GM23338 (cell line): ENCODE results near the gene C3orf22. TPM values are rescaled to one million over a fixed set of nuclear protein-coding genes. Genes with fewer than 3 reads are reported as not detected.

Source experiments
- ATAC-seq: fragments of 200-7000 bp; cut with Tn5 transposase; 3 replicates; pipeline ENCODE4 v1.9.1; 2020
- DNase-seq: peaks from one replicate; pipeline ENCODE4 v3.0.0-alpha.2; 2015; ENCODE audit warnings: low spot score
- H2AFZ ChIP-seq: fragments of 200-600 bp; sonication (generic); 2 replicates; pipeline ENCODE4 v1.8.0; 2016; ENCODE audit warnings: antibody characterized with exemption, mild to moderate bottlenecking, moderate library complexity
- H3F3A ChIP-seq: fragments of 200-600 bp; sonication (generic); replicated peaks from 2 replicates; pipeline ENCODE4 v1.8.0; 2017; ENCODE audit warnings: antibody characterized with exemption, mixed run types, low read depth
- H3K27ac ChIP-seq: fragments of 200-600 bp; sonication (generic); 2 replicates; pipeline ENCODE4 v1.6.1; 2016; ENCODE audit warnings: low read depth
- H3K27me3 ChIP-seq: fragments of 200-600 bp; sonication (generic); 2 replicates; pipeline ENCODE4 v1.8.0; 2016; ENCODE audit warnings: mild to moderate bottlenecking, mixed run types, moderate library complexity; ENCODE audit not compliant: insufficient read depth
- H3K36me3 ChIP-seq: fragments of 200-600 bp; sonication (generic); 2 replicates; pipeline ENCODE4 v1.8.0; 2016; ENCODE audit warnings: mild to moderate bottlenecking; ENCODE audit not compliant: insufficient read depth
- H3K4me1 ChIP-seq: fragments of 200-600 bp; sonication (generic); 2 replicates; pipeline ENCODE4 v1.8.0; 2016; ENCODE audit warnings: mild to moderate bottlenecking, moderate library complexity; ENCODE audit not compliant: insufficient read depth
- H3K4me2 ChIP-seq: fragments of 200-600 bp; sonication (generic); 2 replicates; pipeline ENCODE4 v1.7.1; 2017; ENCODE audit warnings: mixed run types
- H3K4me3 ChIP-seq: fragments of 200-600 bp; sonication (generic); 2 replicates; pipeline ENCODE4 v1.6.1; 2016; ENCODE audit warnings: mixed run types
- H3K79me2 ChIP-seq: fragments of 200-600 bp; sonication (generic); replicated peaks from 2 replicates; pipeline ENCODE4 v1.8.0; 2017; ENCODE audit warnings: mild to moderate bottlenecking; ENCODE audit not compliant: insufficient read depth
- H3K9me2 ChIP-seq: fragments of 200-600 bp; sonication (generic); 2 replicates; pipeline ENCODE4 v1.8.0; 2017; ENCODE audit not compliant: insufficient read depth
- H4K20me1 ChIP-seq: fragments of 200-600 bp; sonication (generic); replicated peaks from 2 replicates; pipeline ENCODE4 v1.8.0; 2017; ENCODE audit warnings: mild to moderate bottlenecking; ENCODE audit not compliant: insufficient read depth
- H3K27ac Mint-ChIP-seq: 2 replicates; pipeline ENCODE4 v1.8.0; 2020; ENCODE audit warnings: inconsistent platforms, mild to moderate bottlenecking, moderate library complexity, mixed read lengths
- H3K27me3 Mint-ChIP-seq: 3 replicates; pipeline ENCODE4 v1.8.0; 2022; ENCODE audit warnings: low read depth, mild to moderate bottlenecking, moderate library complexity, mixed read lengths, inconsistent platforms; ENCODE audit not compliant: insufficient read depth, poor library complexity
- H3K36me3 Mint-ChIP-seq: 3 replicates; pipeline ENCODE4 v1.8.0; 2021; ENCODE audit warnings: low read depth, mild to moderate bottlenecking, inconsistent platforms, moderate library complexity, mixed read lengths
- H3K4me1 Mint-ChIP-seq: 3 replicates; pipeline ENCODE4 v1.8.0; 2020; ENCODE audit warnings: mild to moderate bottlenecking, inconsistent platforms, mixed read lengths
- H3K4me3 Mint-ChIP-seq: 3 replicates; pipeline ENCODE4 v1.8.0; 2021; ENCODE audit warnings: moderate library complexity, mild to moderate bottlenecking, inconsistent platforms, mixed read lengths
- H3K9me3 Mint-ChIP-seq: 3 replicates; pipeline ENCODE4 v1.8.0; 2020; ENCODE audit warnings: moderate library complexity, mild to moderate bottlenecking, inconsistent platforms, mixed read lengths
- CREB1 ChIP-seq: fragments of 250-450 bp; sonication (Bioruptor Pico); IDR thresholded peaks from 2 replicates; pipeline ENCODE4 v1.5.0; 2020; ENCODE audit warnings: low read depth, mild to moderate bottlenecking, moderate library complexity
- ETS1 ChIP-seq: IDR thresholded peaks from 2 replicates; pipeline ENCODE4 v1.6.1; 2016; ENCODE audit warnings: antibody characterized with exemption
- EZH2phosphoT487 ChIP-seq: fragments of 200-600 bp; sonication (generic); IDR thresholded peaks from one replicate; pipeline ENCODE4 v1.8.1; 2018; ENCODE audit warnings: antibody characterized with exemption; ENCODE audit not compliant: unreplicated experiment
- JUNB ChIP-seq: IDR thresholded peaks from one replicate; pipeline ENCODE4 v1.6.1; 2016; ENCODE audit warnings: antibody characterized with exemption; ENCODE audit not compliant: unreplicated experiment
- NANOG ChIP-seq: IDR thresholded peaks from 2 replicates; pipeline ENCODE4 v1.6.1; 2016; ENCODE audit warnings: antibody characterized with exemption, borderline replicate concordance
- POLR2AphosphoS5 ChIP-seq: IDR thresholded peaks from 2 replicates; pipeline ENCODE4 v1.6.1; 2016; ENCODE audit warnings: antibody characterized with exemption, low read depth
- REST ChIP-seq: IDR thresholded peaks from one replicate; pipeline ENCODE4 v1.6.1; 2018; ENCODE audit warnings: antibody characterized with exemption; ENCODE audit not compliant: unreplicated experiment
- ZNF114 ChIP-seq: fragments of 250-450 bp; sonication (Bioruptor Pico); IDR thresholded peaks from 2 replicates; pipeline ENCODE4 v1.5.0; 2020; ENCODE audit warnings: mild to moderate bottlenecking, moderate library complexity
- ZNF331 ChIP-seq: fragments of 250-450 bp; sonication (Bioruptor Pico); IDR thresholded peaks from 2 replicates; pipeline ENCODE4 v1.5.0; 2020; ENCODE audit warnings: low read depth, mild to moderate bottlenecking, moderate library complexity
- ZNF462 ChIP-seq: fragments of 250-450 bp; sonication (Bioruptor Pico); IDR thresholded peaks from 2 replicates; pipeline ENCODE4 v1.5.0; 2020; ENCODE audit warnings: mild to moderate bottlenecking, moderate library complexity
- polyA plus RNA-seq: library from polyadenylated mRNA; unstranded; fragments of >200 nt; fragmentation: Nextera tagmentation; extraction: Ambion mirVana; gene quantifications from 2 replicates; pipeline ENCODE4 v1.2.1, GENCODE V29; 2016
- total RNA-seq: library from RNA; depleted of rRNA; stranded (reverse); fragments of >200 nt; shearing (Covaris generic); gene quantifications from 2 replicates; pipeline ENCODE4 v1.2.3, GENCODE V29; 2014
- TF ChIP-seq, protein P1 (sequence below), 2 experiments: fragments of 200-600 bp in 1 of 2; sonication (generic) in 1 of 2; conservative IDR thresholded peaks; 2 replicates each; pipeline versions ENCODE4 v1.5.1 to v1.6.1; 2016 to 2017; ENCODE audit warnings: antibody characterized with exemption in 2 of 2, low read depth in 2 of 2, mild to moderate bottlenecking in 2 of 2, moderate library complexity in 1 of 2

C3orf22 gene
- total and polyA plus RNA-seq, 2 experiments from 2014 or later: not detected

GRCh38 chr3:126582311-126582710 lies 23.6 kb upstream of the C3orf22 start:
- no peaks in the 10 kb centered on the region for H3F3A ChIP-seq
- H4K20me1 ChIP-seq: no peaks in the 10 kb centered on the region
- Mint-ChIP-seq H3K4me1 (no peaks in the 10 kb centered on the region), H3K9me3 (peaks cover 10% of the 10 kb centered on the region), H3K36me3 (no peaks in the 10 kb centered on the region), H3K27me3 (no peaks in the 10 kb centered on the region), H3K4me3 (no peak overlapping the region), H3K27ac (no peak overlapping the region)
- H3K79me2 ChIP-seq: no peaks in the 10 kb centered on the region
- no peaks in the 10 kb centered on the region for H3K27me3 ChIP-seq
- ATAC-seq (no peak), DNase-seq (no peak)
- TF ChIP-seq ETS1 (no peak), ZNF114 (no peak), CREB1 (CRISPR knock-in tag) (no peak), POLR2AphosphoS5 (no peak), NANOG (no peak), JUNB (no peak), EZH2phosphoT487 (no peak), ZNF331 (no peak), ZNF462 (CRISPR knock-in tag) (no peak), REST (no peak)
- TF ChIP-seq, protein P1, sequence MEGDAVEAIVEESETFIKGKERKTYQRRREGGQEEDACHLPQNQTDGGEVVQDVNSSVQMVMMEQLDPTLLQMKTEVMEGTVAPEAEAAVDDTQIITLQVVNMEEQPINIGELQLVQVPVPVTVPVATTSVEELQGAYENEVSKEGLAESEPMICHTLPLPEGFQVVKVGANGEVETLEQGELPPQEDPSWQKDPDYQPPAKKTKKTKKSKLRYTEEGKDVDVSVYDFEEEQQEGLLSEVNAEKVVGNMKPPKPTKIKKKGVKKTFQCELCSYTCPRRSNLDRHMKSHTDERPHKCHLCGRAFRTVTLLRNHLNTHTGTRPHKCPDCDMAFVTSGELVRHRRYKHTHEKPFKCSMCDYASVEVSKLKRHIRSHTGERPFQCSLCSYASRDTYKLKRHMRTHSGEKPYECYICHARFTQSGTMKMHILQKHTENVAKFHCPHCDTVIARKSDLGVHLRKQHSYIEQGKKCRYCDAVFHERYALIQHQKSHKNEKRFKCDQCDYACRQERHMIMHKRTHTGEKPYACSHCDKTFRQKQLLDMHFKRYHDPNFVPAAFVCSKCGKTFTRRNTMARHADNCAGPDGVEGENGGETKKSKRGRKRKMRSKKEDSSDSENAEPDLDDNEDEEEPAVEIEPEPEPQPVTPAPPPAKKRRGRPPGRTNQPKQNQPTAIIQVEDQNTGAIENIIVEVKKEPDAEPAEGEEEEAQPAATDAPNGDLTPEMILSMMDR (conservative IDR thresholded peaks at IDR 0.05; ENCODE audit: low read depth in 2 of 2): no peak
- no peak overlapping the region for H2AFZ ChIP-seq
- no peaks in the 10 kb centered on the region for H3K9me2 ChIP-seq
- no peak overlapping the region for H3K4me3 ChIP-seq
- H3K36me3 ChIP-seq: no peaks in the 10 kb centered on the region
- H3K27ac ChIP-seq: no peak overlapping the region
- H3K4me1 ChIP-seq: no peaks in the 10 kb centered on the region
- no peak overlapping the region for H3K4me2 ChIP-seq
